ENCODE measurements around the gene LRRN2. TPM values are rescaled to one million over a fixed set of nuclear protein-coding genes. Genes with fewer than 3 reads are reported as not detected.
A peak's percentile ranks its signal among the peaks of the same experiment; 100 is the strongest.

The LRRN2 gene
- total and polyA plus RNA-seq, 9 of the 15 experiments (the other 6 are each of a cell fraction or from before 2014, with no cell fraction given), result 0.05 TPM; not detected in 8

DNA sequence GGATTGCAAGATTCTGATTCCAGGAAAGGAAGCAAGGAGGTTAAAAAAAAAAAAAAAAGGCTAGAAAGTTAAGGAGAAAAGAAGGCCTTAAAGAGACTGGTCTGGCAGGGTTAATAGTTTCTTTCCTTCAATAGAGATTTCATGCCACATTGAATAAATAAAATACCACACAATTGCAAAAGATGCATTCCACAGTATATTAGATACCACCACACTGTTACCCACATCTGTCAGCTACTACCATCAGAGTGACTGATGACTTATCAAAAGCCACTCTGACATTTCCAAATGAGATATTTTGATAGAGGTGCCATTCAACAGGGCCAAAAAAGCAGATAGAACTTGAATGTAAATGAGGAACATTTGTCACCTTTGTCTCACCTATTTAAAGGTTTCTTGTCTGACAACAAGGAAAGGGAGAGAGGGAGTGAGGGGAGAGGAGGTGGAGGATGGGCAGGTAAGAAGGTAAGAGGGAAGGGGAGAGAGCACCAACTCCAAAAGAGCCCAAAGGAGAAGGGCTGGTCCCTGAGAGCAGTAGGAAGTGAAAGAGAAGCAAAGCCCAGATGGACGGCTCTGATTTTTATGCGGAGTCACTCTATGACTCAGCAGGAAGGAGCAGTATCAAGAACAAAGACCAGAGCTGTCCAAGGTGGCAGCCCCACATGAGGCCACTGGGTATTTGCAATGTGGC is 38.3 kb downstream of the LRRN2 start (continued):
- TF ChIP-seq NFE2L1 (tag; IDR thresholded peaks at IDR 0.05; ENCODE audit: borderline replicate concordance, low read depth) (peak; percentile 98), REST (IDR thresholded peaks at IDR 0.05; ENCODE audit: borderline replicate concordance) (peak; percentile 100), REST (CRISPR knock-in tag; IDR thresholded peaks at IDR 0.05; ENCODE audit: low read depth) (peak; percentile 99), SMARCE1 (IDR thresholded peaks at IDR 0.05) (peak; percentile 92), ZNF23 (CRISPR knock-in tag; IDR thresholded peaks at IDR 0.05) (no peak), ZNF175 (CRISPR knock-in tag; IDR thresholded peaks at IDR 0.05; ENCODE audit: low read depth) (peak; percentile 94), MLLT1 (IDR thresholded peaks at IDR 0.05) (peak; percentile 39 to 60; a peak in 1 of 4 replicates), TCF7 (IDR thresholded peaks at IDR 0.05; ENCODE audit: borderline replicate concordance) (peak; percentile 100), BDP1 (IDR thresholded peaks at IDR 0.05; ENCODE audit: insufficient read depth, insufficient read length) (no peak), HIVEP1 (CRISPR knock-in tag; IDR thresholded peaks at IDR 0.05) (no peak), CHAMP1 (IDR thresholded peaks at IDR 0.05) (peak; percentile 97), SOX6 (IDR thresholded peaks at IDR 0.05) (peak; percentile 90), PKNOX1 (IDR thresholded peaks at IDR 0.05) (peak; percentile 83), ZNF232 (CRISPR knock-in tag; IDR thresholded peaks at IDR 0.05) (0 out of 2 replicates have a peak, but pooled peaks have one; percentile 62)

Data from K562 (cell line).